Choroid plexus epithelial cell (primary cell): ENCODE measurements around the gene AOAH.

Experiments
- DNase-seq: peaks from one replicate; pipeline ENCODE4 v3.0.0-alpha.2; 2010; ENCODE audit warnings: low read depth
- H3K4me3 ChIP-seq: 2 replicates; pipeline ENCODE4 v1.5.1; 2011; ENCODE audit warnings: low read depth, mild to moderate bottlenecking, control low read depth, low read length, moderate library complexity
- TF ChIP-seq, protein P1 (sequence below): conservative IDR thresholded peaks from 2 replicates; pipeline ENCODE4 v1.5.1; 2011; ENCODE audit warnings: low read depth, mild to moderate bottlenecking, control low read depth, inconsistent platforms, low read length, moderate library complexity

AOAH gene

GRCh38 chr7:36615852-36616540, 108.3 kb downstream of the AOAH start:
- no peak for DNase-seq
- H3K4me3 ChIP-seq = no peak overlapping the region
- TF ChIP-seq, protein P1, sequence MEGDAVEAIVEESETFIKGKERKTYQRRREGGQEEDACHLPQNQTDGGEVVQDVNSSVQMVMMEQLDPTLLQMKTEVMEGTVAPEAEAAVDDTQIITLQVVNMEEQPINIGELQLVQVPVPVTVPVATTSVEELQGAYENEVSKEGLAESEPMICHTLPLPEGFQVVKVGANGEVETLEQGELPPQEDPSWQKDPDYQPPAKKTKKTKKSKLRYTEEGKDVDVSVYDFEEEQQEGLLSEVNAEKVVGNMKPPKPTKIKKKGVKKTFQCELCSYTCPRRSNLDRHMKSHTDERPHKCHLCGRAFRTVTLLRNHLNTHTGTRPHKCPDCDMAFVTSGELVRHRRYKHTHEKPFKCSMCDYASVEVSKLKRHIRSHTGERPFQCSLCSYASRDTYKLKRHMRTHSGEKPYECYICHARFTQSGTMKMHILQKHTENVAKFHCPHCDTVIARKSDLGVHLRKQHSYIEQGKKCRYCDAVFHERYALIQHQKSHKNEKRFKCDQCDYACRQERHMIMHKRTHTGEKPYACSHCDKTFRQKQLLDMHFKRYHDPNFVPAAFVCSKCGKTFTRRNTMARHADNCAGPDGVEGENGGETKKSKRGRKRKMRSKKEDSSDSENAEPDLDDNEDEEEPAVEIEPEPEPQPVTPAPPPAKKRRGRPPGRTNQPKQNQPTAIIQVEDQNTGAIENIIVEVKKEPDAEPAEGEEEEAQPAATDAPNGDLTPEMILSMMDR = no peak

DNA sequence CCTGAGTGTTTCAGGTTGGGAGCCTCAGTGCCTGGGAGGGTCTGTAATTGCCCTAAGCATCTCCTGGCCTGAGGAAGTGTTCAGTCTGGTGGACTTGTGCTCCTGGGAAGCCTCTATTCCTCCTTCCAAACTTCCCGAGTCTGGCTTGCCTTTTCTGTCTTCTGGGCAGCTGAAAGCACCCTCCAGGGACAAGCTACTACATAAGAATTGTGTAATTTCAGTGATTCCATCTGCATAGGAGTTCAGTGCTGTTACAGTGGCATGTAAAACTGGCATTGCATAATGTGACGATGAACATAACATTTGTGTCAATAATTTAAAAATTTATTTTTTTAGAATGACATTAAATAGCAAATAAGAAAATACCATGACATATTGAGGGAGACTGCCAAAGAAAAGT, 109.3 kb downstream of the AOAH start:
- TF ChIP-seq, protein P1 = no peak
- DNase-seq = no peak
- H3K4me3 ChIP-seq = no peak overlapping the region

DNA sequence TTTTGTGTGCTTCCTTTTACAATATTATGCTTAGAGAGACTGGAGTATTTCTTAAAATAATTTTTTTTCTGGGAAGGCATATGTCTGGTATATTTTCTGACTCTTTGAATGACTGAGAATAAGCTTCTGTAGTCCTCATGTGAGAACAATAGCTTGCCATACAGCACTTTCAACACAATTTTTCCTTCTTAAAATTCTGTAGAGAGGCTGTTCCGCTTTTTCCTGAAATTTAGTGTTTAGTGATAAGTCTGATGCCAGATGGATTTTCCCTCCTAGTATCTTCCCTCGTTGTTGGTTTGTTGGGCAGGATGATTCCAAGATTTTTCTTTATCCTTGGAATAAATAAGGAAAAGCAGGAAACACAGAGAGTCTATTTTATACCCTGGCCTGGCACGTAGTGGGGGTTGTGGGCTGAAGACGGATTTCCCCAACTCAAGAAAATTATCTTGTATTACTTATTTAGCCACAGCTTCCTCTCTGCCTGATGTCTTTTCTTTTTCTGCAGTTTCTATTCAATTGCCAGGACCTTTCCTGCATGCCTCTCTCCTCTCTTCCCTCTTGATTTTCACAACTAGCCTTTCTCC, 111.2 kb downstream of the AOAH start:
- DNase-seq = no peak
- TF ChIP-seq, protein P1 = no peak
- H3K4me3 ChIP-seq = no peak overlapping the region

- no peak for DNase-seq
- H3K4me3 ChIP-seq = no peak overlapping the region
- TF ChIP-seq, protein P1 = no peak
Observed at GRCh38 chr7:36611703-36612102, 112.6 kb downstream of the AOAH start.

DNA sequence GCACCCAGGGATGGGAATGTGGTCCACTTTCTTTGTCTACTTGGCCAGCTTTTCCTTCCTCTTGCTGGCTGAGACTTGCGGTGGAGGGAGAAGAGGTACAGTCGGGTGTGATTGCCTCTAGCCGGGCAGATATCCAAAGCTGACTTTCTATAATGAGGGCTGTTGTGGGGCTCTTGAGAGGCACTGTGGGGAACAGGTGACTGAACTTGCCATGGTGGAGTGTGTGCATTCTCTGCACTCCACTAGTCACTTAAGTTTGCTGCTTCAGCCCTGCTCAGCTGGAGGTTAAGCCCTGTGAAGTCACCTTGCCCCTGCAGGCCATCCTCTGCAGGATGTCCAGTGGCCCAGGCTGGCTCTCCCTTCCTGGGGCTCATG, 116.6 kb downstream of the AOAH start:
- TF ChIP-seq, protein P1 = no peak
- no peak overlapping the region for H3K4me3 ChIP-seq
- no peak for DNase-seq

DNA sequence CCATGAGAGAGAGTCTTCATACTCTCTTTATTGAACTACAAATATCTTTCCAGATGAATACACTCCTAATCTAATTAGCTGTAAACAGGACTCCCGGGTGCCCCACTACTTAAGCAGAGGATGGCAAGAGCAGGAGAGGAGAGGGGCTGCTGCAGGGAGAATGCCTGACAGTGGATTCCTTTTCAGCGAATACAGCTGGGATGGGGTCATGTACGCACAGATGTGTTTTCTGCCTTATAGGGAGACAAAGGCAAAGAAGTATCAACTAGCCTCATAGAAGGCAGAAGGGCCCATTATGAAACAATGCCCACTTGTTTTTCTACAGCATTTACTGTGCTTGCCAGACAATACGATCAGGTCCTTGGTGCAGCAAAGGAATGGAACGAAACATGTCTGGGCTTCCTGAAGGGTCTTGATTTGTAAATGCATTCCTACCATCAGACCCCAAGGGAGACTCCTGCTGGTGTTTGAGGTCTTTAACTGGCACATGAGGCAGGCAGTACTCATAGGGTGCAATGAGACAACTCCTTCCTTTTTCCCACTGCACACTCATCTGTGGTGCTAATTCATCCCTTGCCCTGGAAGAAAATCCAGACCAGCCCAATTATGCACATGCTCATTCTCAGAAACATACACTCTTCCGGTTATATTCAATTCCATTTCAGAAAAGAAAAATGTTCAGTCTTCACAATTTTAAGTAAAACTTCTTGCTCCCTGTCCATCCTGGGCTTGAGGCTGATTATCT, 117.1 kb downstream of the AOAH start:
- DNase-seq = no peak
- H3K4me3 ChIP-seq = no peak overlapping the region
- TF ChIP-seq, protein P1 = no peak
